AG08396 (cell line): ENCODE measurements around the gene TNFAIP2.
"Not testable (repeated sequence)": the region's sequence is repeated elsewhere in the genome, so short reads cannot be mapped to it uniquely, and the experiment has no call there.

Experiments used
- DNase-seq: peaks from one replicate; pipeline ENCODE4 v3.0.0; 2012; ENCODE audit warnings: low spot score, mixed read lengths

The TNFAIP2 gene

GRCh38 chr14:103155826-103156394, 32.6 kb downstream of the TNFAIP2 start:
- no peak for DNase-seq

GRCh38 chr14:103156651-103157378, 33.6 kb downstream of the TNFAIP2 start:
- DNase-seq, result no peak

GRCh38 chr14:103157969-103158368, 34.7 kb downstream of the TNFAIP2 start:
- DNase-seq, result no peak

- no peak for DNase-seq
These were observed 35.4 kb downstream of the TNFAIP2 start for GRCh38 chr14:103158688-103159087.

- no peak for DNase-seq
These were observed 37.2 kb downstream of the TNFAIP2 start for GRCh38 chr14:103160321-103161053.

- no peak for DNase-seq
These were observed 37.8 kb downstream of the TNFAIP2 start for GRCh38 chr14:103161054-103161397.

GRCh38 chr14:103163199-103163598, 39.9 kb downstream of the TNFAIP2 start:
- no peak for DNase-seq

GRCh38 chr14:103164006-103164405, 40.7 kb downstream of the TNFAIP2 start:
- DNase-seq, result no peak

GRCh38 chr14:103164779-103165178, 41.5 kb downstream of the TNFAIP2 start:
- no peak for DNase-seq

GRCh38 chr14:103165323-103165722, 42.1 kb downstream of the TNFAIP2 start:
- no peak for DNase-seq

- no peak for DNase-seq
These were observed 46.7 kb downstream of the TNFAIP2 start for GRCh38 chr14:103169954-103170353.

GRCh38 chr14:103171206-103171605, 47.9 kb downstream of the TNFAIP2 start:
- not testable (repeated sequence) for DNase-seq

- no peak for DNase-seq
These were observed 49.7 kb downstream of the TNFAIP2 start for GRCh38 chr14:103172921-103173320.

GRCh38 chr14:103173887-103174286, 50.6 kb downstream of the TNFAIP2 start:
- not testable (repeated sequence) for DNase-seq

- DNase-seq, result not testable (repeated sequence)
These were observed 52.9 kb downstream of the TNFAIP2 start for GRCh38 chr14:103176176-103176575.

- DNase-seq, result no peak
These were observed 54.1 kb downstream of the TNFAIP2 start for GRCh38 chr14:103177376-103177775.

- no peak for DNase-seq
These were observed 55.3 kb downstream of the TNFAIP2 start for GRCh38 chr14:103178521-103178920.

GRCh38 chr14:103179094-103179493, 55.8 kb downstream of the TNFAIP2 start:
- DNase-seq, result no peak

GRCh38 chr14:103180331-103180730, 57.1 kb downstream of the TNFAIP2 start:
- DNase-seq, result no peak

GRCh38 chr14:103184046-103184445, 60.8 kb downstream of the TNFAIP2 start:
- DNase-seq, result no peak

- DNase-seq, result peak; percentile 39
These were observed 62.1 kb downstream of the TNFAIP2 start for GRCh38 chr14:103185051-103186029.

- DNase-seq, result no peak
These were observed 63.1 kb downstream of the TNFAIP2 start for GRCh38 chr14:103186241-103186822.
